RWPE1 (cell line): ENCODE results near the gene MYBBP1A.

Experiments used
- CTCF ChIA-PET: fragments of 350-600 bp; sonication (Branson Sonifier 250); formaldehyde crosslinking; extraction: SDS; loops from one replicate; lab custom pipeline; 2021; lab: Yijun Ruan, JAX
- POLR2A ChIA-PET: fragments of 400-600 bp; formaldehyde crosslinking; extraction: SDS; loops from one replicate; lab custom pipeline; 2020; ENCODE audit warnings: antibody characterized with exemption; ENCODE audit not compliant: low non-redundant PET; lab: Yijun Ruan, JAX
- DNase-seq: peaks from one replicate; pipeline ENCODE4 v3.0.0; 2012; ENCODE audit warnings: low spot score
- H3K27ac ChIP-seq: fragments of 450-650 bp; 2 replicates; pipeline ENCODE4 v1.5.1; 2017
- TF ChIP-seq, protein P1 (sequence below): fragments of 450-650 bp; conservative IDR thresholded peaks from 2 replicates; pipeline ENCODE4 v1.5.1; 2017; ENCODE audit warnings: low read depth, mild to moderate bottlenecking

MYBBP1A gene

DNA sequence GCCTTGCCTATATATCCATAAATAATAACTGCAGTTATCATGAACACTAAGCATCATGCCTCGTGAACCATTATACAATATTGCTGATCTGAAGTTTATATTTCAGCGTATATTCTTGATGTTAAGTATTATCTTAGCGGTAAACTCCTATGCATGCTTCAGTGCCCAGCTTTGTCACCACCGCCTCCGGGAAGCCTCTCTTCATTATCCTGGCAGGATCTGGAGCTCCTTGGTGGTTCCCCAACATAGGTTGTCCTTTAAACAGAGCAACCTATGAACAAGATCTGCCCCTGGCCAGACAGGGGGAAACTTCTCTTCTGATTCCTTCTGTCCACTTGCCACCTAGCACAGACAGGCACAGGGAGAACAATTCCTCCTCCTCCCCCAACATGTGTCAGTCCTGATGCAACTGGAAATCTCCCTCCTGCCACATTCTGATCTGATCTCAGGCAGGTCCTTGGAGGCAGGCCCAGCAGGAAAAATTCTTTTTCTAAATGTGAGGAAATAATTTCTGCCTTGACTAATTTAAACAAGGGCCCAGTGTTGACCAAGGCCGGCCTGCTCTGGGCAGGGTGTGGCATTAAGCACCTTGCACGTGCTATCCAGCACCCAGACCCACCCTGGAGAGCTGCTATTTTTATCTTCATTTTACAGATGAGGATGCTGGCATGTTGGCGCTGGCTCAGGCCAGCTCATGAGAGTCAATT, 34.1 kb downstream of the MYBBP1A start:
- POLR2A ChIA-PET: no interaction called here
- peak overlapping the region; percentile 94 for H3K27ac ChIP-seq
- TF ChIP-seq, protein P1, sequence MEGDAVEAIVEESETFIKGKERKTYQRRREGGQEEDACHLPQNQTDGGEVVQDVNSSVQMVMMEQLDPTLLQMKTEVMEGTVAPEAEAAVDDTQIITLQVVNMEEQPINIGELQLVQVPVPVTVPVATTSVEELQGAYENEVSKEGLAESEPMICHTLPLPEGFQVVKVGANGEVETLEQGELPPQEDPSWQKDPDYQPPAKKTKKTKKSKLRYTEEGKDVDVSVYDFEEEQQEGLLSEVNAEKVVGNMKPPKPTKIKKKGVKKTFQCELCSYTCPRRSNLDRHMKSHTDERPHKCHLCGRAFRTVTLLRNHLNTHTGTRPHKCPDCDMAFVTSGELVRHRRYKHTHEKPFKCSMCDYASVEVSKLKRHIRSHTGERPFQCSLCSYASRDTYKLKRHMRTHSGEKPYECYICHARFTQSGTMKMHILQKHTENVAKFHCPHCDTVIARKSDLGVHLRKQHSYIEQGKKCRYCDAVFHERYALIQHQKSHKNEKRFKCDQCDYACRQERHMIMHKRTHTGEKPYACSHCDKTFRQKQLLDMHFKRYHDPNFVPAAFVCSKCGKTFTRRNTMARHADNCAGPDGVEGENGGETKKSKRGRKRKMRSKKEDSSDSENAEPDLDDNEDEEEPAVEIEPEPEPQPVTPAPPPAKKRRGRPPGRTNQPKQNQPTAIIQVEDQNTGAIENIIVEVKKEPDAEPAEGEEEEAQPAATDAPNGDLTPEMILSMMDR: no peak
- peak; percentile 77 for DNase-seq
- CTCF ChIA-PET: no interaction called here

GRCh38 chr17:4520060-4520893, 34.9 kb downstream of the MYBBP1A start:
- peak overlapping the region; percentile 94 for H3K27ac ChIP-seq
- no peak for DNase-seq
- CTCF ChIA-PET: no interaction called here
- POLR2A ChIA-PET: no interaction called here
- TF ChIP-seq, protein P1: no peak

GRCh38 chr17:4519361-4519788, 35.8 kb downstream of the MYBBP1A start:
- ChIA-PET POLR2A (no interaction called here), CTCF (no interaction called here)

DNA sequence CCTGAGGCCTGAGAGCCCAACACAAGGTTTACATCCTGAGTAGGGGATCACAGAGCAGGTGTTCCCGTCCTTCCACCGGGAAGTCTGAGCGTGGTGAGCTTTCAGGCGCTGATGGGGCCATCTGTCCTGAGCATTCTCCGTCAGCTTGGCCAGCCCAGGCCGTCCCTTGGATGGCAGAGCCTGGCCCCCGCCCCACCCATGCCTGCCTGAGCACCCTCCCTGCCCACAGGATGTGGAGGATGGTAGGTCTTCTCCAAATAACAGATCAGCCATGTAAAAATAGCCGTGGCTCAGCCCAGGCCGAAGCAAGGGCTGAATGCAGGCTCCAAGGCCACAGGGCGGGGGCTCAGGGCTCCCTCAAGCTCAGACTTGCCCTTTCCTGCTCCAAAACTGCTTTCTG, 36.3 kb downstream of the MYBBP1A start:
- CTCF ChIA-PET: interaction anchor here (0.6 kb wide), 1 partner anchor 10 kb away, joined by 3 read pairs; no protein-coding TSS in a partner anchor
- no peak for DNase-seq
- TF ChIP-seq, protein P1: no peak
- peak overlapping the region; percentile 94 for H3K27ac ChIP-seq
- POLR2A ChIA-PET: no interaction called here

More at GRCh38 chr17:4519361-4519788, 35.8 kb downstream of the MYBBP1A start:
- DNase-seq: no peak
- peak overlapping the region; percentile 94 for H3K27ac ChIP-seq
- TF ChIP-seq, protein P1: no peak

DNA sequence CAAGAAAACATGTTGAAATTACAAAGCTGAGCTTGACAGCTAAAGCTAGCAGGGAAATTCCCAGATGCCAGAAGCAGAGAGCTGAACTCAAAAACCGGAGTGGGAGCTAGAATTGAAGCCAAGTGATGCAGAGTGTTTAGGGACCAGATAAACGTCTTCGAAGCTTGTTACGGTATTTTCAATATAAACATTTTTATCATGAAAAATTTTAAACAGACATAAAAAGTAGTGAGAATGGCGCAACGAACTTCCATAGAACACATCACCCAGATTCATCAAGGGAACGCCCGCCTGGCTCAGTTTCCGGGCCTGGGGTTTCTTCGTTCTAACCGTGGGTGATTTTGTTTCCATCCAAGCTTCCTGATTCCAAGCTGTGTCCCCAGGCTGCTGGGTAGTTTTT, 38.4 kb downstream of the MYBBP1A start:
- H3K27ac ChIP-seq: no peak overlapping the region
- POLR2A ChIA-PET: no interaction called here
- CTCF ChIA-PET: no interaction called here
- DNase-seq: no peak
- TF ChIP-seq, protein P1: no peak

DNA sequence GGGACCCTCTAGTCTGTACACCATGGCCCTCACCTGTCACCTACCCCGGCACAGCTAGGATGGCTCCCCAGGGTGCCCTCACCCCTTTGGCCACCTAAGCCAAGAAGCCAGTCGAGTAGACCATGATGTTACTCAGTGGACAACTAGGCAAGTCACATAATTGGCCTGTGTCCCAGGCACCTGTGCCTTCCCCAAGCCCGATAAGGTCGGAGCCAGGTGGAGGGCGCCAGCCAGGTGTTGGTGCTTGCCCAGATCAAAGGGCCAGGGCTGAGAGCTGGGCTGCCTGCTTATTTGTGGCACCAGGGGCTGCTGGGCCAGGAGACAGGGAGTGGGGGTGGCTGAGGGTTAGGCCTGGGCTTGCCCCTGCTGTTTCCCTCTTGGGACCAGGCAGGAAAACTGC, 39.7 kb downstream of the MYBBP1A start:
- no peak for DNase-seq
- TF ChIP-seq, protein P1: no peak
- H3K27ac ChIP-seq: no peak overlapping the region
- ChIA-PET CTCF (no interaction called here), POLR2A (no interaction called here)
